Prostate gland (tissue), 2 donors: ENCODE results near the gene SRP14.

Experiments
- POLR2A ChIP-seq: fragments of 450-650 bp; IDR thresholded peaks from one replicate; pipeline ENCODE4 v1.6.1; 2016; ENCODE audit warnings: antibody characterized with exemption, mild to moderate bottlenecking
- TF ChIP-seq, protein P1 (sequence below), 4 experiments: fragments of 200-600 bp in 2 of 4; fragments of 450-650 bp in 2 of 4; sonication (generic) in 2 of 4; IDR thresholded peaks; 1 replicate in 3 of 4; 2 replicates in 1 of 4; pipeline ENCODE4 v1.5.1; 2016 to 2019; ENCODE audit warnings: antibody characterized with exemption in 4 of 4, mild to moderate bottlenecking in 2 of 4, moderate library complexity in 2 of 4

DNA sequence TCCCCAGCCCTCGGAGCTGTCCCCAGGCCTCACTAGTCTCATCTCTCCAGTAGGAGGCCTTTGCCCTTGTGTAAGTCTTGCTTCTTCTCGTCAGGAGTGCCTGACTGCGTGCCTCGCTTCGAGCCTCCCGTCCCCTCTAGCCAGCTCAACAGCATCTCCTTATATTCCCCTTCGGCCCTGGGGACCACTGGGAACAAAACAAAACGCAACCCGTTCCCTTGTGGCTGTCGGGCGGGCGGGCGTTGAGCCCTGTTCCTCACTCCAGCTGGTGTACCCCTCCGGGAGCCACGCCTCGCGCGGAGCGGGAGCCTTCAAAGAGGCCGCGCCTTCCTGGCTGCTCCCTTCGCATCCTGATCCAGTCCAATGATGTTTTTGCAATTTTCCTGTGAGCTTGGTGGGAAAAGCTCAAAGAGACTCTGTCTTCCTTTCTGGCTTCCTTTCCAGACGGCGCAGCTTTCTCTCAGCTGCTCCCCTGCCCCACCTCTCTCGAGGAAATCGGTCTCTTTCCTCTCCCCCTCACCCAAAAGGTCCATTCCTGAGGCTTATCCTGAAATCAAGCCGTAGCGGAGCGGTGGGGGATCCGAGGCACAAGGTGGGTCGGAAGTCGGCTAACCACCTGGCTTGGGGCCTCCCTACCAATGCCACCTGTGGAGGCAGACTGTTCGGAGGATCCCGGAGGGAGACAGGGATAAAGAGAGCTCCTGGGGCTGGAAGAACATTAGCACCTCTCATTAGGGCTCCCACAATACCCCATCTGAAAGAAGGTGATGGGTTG, 33.4 kb upstream of the SRP14 start:
- TF ChIP-seq, protein P1, sequence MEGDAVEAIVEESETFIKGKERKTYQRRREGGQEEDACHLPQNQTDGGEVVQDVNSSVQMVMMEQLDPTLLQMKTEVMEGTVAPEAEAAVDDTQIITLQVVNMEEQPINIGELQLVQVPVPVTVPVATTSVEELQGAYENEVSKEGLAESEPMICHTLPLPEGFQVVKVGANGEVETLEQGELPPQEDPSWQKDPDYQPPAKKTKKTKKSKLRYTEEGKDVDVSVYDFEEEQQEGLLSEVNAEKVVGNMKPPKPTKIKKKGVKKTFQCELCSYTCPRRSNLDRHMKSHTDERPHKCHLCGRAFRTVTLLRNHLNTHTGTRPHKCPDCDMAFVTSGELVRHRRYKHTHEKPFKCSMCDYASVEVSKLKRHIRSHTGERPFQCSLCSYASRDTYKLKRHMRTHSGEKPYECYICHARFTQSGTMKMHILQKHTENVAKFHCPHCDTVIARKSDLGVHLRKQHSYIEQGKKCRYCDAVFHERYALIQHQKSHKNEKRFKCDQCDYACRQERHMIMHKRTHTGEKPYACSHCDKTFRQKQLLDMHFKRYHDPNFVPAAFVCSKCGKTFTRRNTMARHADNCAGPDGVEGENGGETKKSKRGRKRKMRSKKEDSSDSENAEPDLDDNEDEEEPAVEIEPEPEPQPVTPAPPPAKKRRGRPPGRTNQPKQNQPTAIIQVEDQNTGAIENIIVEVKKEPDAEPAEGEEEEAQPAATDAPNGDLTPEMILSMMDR (IDR thresholded peaks at IDR 0.05): no peak
- TF ChIP-seq POLR2A: no peak
